Measurements from ENCODE around the gene HES2. TPM values are rescaled to one million over a fixed set of nuclear protein-coding genes. Genes with fewer than 3 reads are reported as not detected.
A peak's percentile ranks its signal among the peaks of the same experiment; 100 is the strongest.

Gene HES2
- total RNA-seq, 1 donor from 2014 or later = not detected

- intact Hi-C loops (cut with micrococcal nuclease) = no loop called here
- Mint-ChIP-seq H3K27ac (no peak overlapping the region), H3K36me3 (ENCODE audit: low read depth) (no peaks in the 10 kb centered on the region), H3K4me1 (peaks cover 21% of the 10 kb centered on the region), H3K27me3 (peaks cover 41% of the 10 kb centered on the region), H3K9me3 (no peaks in the 10 kb centered on the region), H3K4me3 (no peak overlapping the region)
- DNase-seq (no peak), ATAC-seq (ENCODE audit: low read depth) (no peak)
- ChIA-PET CTCF (interaction anchor here (1.2 to 1.4 kb wide), 2 partner anchors 14 to 184 kb away, joined by 3 to 4 read pairs; no protein-coding TSS in a partner anchor), POLR2A (no interaction called here)
- no peak for TF ChIP-seq CTCF (IDR thresholded peaks at IDR 0.05)
Measured at GRCh38 chr1:6462412-6463119, 42.8 kb upstream of the HES2 start.

GRCh38 chr1:6461538-6462411 lies 42.1 kb upstream of the HES2 start:
- Mint-ChIP-seq H3K9me3 (no peaks in the 10 kb centered on the region), H3K27ac (no peak overlapping the region), H3K27me3 (peaks cover 43% of the 10 kb centered on the region), H3K4me3 (no peak overlapping the region), H3K36me3 (ENCODE audit: low read depth) (no peaks in the 10 kb centered on the region), H3K4me1 (peaks cover 21% of the 10 kb centered on the region)
- no peak for TF ChIP-seq CTCF (IDR thresholded peaks at IDR 0.05)
- ChIA-PET POLR2A (no interaction called here), CTCF (interaction anchor here (1.4 kb wide), 1 partner anchor 185 kb away, joined by 4 read pairs; no protein-coding TSS in a partner anchor)
- DNase-seq (no peak), ATAC-seq (ENCODE audit: low read depth) (no peak)
- intact Hi-C loops (cut with micrococcal nuclease) = no loop called here

GRCh38 chr1:6461051-6461530 lies 41.4 kb upstream of the HES2 start:
- Mint-ChIP-seq H3K36me3 (ENCODE audit: low read depth) (no peaks in the 10 kb centered on the region), H3K27ac (no peak overlapping the region)
- intact Hi-C loops (cut with micrococcal nuclease) = no loop called here

GRCh38 chr1:6460301-6461050 lies 40.8 kb upstream of the HES2 start:
- DNase-seq = no peak
- CTCF ChIA-PET = no interaction called here
- intact Hi-C loops (cut with micrococcal nuclease) = no loop called here
- Mint-ChIP-seq H3K36me3 (ENCODE audit: low read depth) (no peaks in the 10 kb centered on the region), H3K27ac (no peak overlapping the region), H3K9me3 (no peaks in the 10 kb centered on the region), H3K4me1 (peaks cover 22% of the 10 kb centered on the region), H3K4me3 (peak overlapping the region; percentile 67), H3K27me3 (peaks cover 43% of the 10 kb centered on the region)
- POLR2A ChIA-PET = no interaction called here
- ATAC-seq (ENCODE audit: low read depth) = peak; percentile 73
- no peak for TF ChIP-seq CTCF (IDR thresholded peaks at IDR 0.05)

More at GRCh38 chr1:6461051-6461530, 41.4 kb upstream of the HES2 start:
- POLR2A ChIA-PET = no interaction called here
- CTCF ChIA-PET = no interaction called here
- ATAC-seq (ENCODE audit: low read depth) (no peak), DNase-seq (no peak)
- Mint-ChIP-seq H3K27me3 (peaks cover 43% of the 10 kb centered on the region), H3K9me3 (no peaks in the 10 kb centered on the region), H3K4me1 (peaks cover 21% of the 10 kb centered on the region), H3K4me3 (peak overlapping the region; percentile 67)
- no peak for TF ChIP-seq CTCF (IDR thresholded peaks at IDR 0.05)

Measured in activated B cell treated with CpG ODN at 0.5 μM for 24 hours (primary cell).